K562 (cell line): ENCODE data around the gene CLK3. TPM values are rescaled to one million over a fixed set of nuclear protein-coding genes. Genes with fewer than 3 reads are reported as not detected.

Source experiments
- ATAC-seq: fragments of 200-7000 bp; cut with Tn5 transposase; 3 replicates; pipeline ENCODE4 v1.9.1; 2020; ENCODE audit warnings: moderate library complexity
- BruUV-seq: library from RNA; stranded (reverse); fragments of 400-500 nt; replicated peaks from 2 replicates; lab custom pipeline; 2021; lab: Mats Ljungman, UMichigan
- CTCF ChIA-PET: fragments of 300-600 bp; formaldehyde crosslinking; extraction: SDS; loops from one replicate; lab custom pipeline; 2021; ENCODE audit warnings: low intra/inter-chr PET ratio; lab: Yijun Ruan, JAX
- POLR2A ChIA-PET: fragments of 300-600, 350-650 bp; sonication (Branson Sonifier 250); formaldehyde crosslinking; extraction: SDS; loops from one replicate; lab custom pipeline; 2021; ENCODE audit warnings: antibody characterized with exemption, inconsistent platforms; lab: Yijun Ruan, JAX
- DNase-seq, 4 experiments: peaks; one replicate each; pipeline versions ENCODE4 v3.0.0 to v3.0.0-alpha.2; 2011 to 2018; ENCODE audit warnings: low spot score in 3 of 4, mixed read lengths in 3 of 4; ENCODE audit errors: extremely low read depth in 1 of 4
- FAIRE-seq: peaks from 2 replicates; lab custom pipeline; 2011; peaks lifted over from hg19 to GRCh38; lab: Jason Lieb, UNC
- H2AFZ ChIP-seq: 2 replicates; pipeline ENCODE4 v1.6.0; 2011; ENCODE audit warnings: low read depth, low read length, control low read depth, inconsistent platforms
- H3K27ac ChIP-seq: fragments of 200-600 bp; 3 replicates; pipeline ENCODE4 v1.8.0; 2011; ENCODE audit warnings: low read depth, mild to moderate bottlenecking, control low read depth, inconsistent platforms, low read length, moderate library complexity, mixed read lengths; ENCODE audit errors: extremely low read depth
- H3K27me3 ChIP-seq, 2 experiments: fragments of 300-600 bp in 1 of 2; 2 replicates in 1 of 2; 3 replicates in 1 of 2; pipeline versions ENCODE4 v1.6.0 to v1.8.0; 2011; ENCODE audit warnings: inconsistent platforms in 2 of 2, low read length in 2 of 2, mild to moderate bottlenecking in 1 of 2, mixed read lengths in 1 of 2, moderate library complexity in 1 of 2; ENCODE audit not compliant: control insufficient read depth in 2 of 2, insufficient read depth in 2 of 2
- H3K36me3 ChIP-seq: fragments of 300-600 bp; 3 replicates; pipeline ENCODE4 v1.8.0; 2011; ENCODE audit warnings: mild to moderate bottlenecking, low read length, inconsistent platforms; ENCODE audit not compliant: control insufficient read depth, insufficient read depth
- H3K4me1 ChIP-seq, 2 experiments: fragments of 200-600 bp in 1 of 2; replicated peaks in 1 of 2; 2 replicates in 1 of 2; 3 replicates in 1 of 2; pipeline versions ENCODE4 v1.5.1 to v1.8.0; 2011; ENCODE audit warnings: inconsistent platforms in 2 of 2, low read length in 2 of 2, mild to moderate bottlenecking in 1 of 2, mixed read lengths in 1 of 2, moderate library complexity in 1 of 2; ENCODE audit not compliant: control insufficient read depth in 2 of 2, insufficient read depth in 2 of 2
- H3K4me2 ChIP-seq: 2 replicates; pipeline ENCODE4 v1.6.1; 2011; ENCODE audit warnings: low read length, control low read depth, inconsistent platforms, mixed read lengths; ENCODE audit not compliant: insufficient read depth
- H3K4me3 ChIP-seq: fragments of 200-600 bp; sonication (generic), shearing (Covaris generic); 2 replicates; pipeline ENCODE4 v1.5.1; 2016; ENCODE audit warnings: control low read depth, inconsistent platforms
- H3K79me2 ChIP-seq: fragments of 200-600 bp; 3 replicates; pipeline ENCODE4 v1.8.0; 2011; ENCODE audit warnings: low read length, inconsistent platforms; ENCODE audit not compliant: control insufficient read depth, insufficient read depth
- H3K9ac ChIP-seq, 2 experiments: 2 replicates each; pipeline versions ENCODE4 v1.6.0 to v1.6.1; 2011; ENCODE audit warnings: low read depth in 2 of 2, low read length in 2 of 2, control low read depth in 1 of 2, inconsistent platforms in 1 of 2, mild to moderate bottlenecking in 1 of 2, mixed read lengths in 1 of 2; ENCODE audit not compliant: insufficient read depth in 1 of 2
- H3K9me1 ChIP-seq: one replicate; pipeline ENCODE4 v1.6.0; 2011; ENCODE audit warnings: inconsistent platforms, mild to moderate bottlenecking, low read length, moderate library complexity; ENCODE audit not compliant: control insufficient read depth, insufficient read depth
- H3K9me3 ChIP-seq: replicated peaks from 2 replicates; pipeline ENCODE4 v1.5.1; 2011; ENCODE audit warnings: low read depth, low read length, inconsistent platforms; ENCODE audit not compliant: control insufficient read depth, insufficient read depth
- H4K20me1 ChIP-seq: replicated peaks from 2 replicates; pipeline ENCODE4 v1.6.1; 2011; ENCODE audit warnings: low read length, inconsistent platforms, mixed read lengths; ENCODE audit not compliant: control insufficient read depth, insufficient read depth
- CEBPG ChIP-seq, 3 experiments: fragments of 200-800 bp in 1 of 3; sonication (Bioruptor generic) in 1 of 3; sonication (generic) in 1 of 3; formaldehyde crosslinking in 1 of 3; IDR thresholded peaks in 2 of 3; conservative IDR thresholded peaks in 1 of 3; 2 replicates each; pipeline versions ENCODE4 v1.6.1 to v1.8.0; 2016 to 2022; ENCODE audit warnings: missing compliant biosample characterization in 2 of 3, missing genetic modification characterization in 2 of 3, mild to moderate bottlenecking in 1 of 3, missing genetic modification reagents in 1 of 3
- GATAD2A ChIP-seq: fragments of 450-650 bp; IDR thresholded peaks from 2 replicates; pipeline ENCODE4 v1.6.1; 2017
- HNRNPUL1 ChIP-seq: fragments of 200-400 bp; formaldehyde crosslinking; IDR thresholded peaks from 2 replicates; pipeline ENCODE4 v1.6.1; 2017; ENCODE audit warnings: low read length
- JUNB ChIP-seq: fragments of 450-650 bp; formaldehyde crosslinking; conservative IDR thresholded peaks from 2 replicates; pipeline ENCODE4 v1.4.0; 2020; ENCODE audit warnings: mild to moderate bottlenecking
- XRCC3 ChIP-seq: fragments of 450-650 bp; IDR thresholded peaks from 2 replicates; pipeline ENCODE4 v1.6.1; 2017; ENCODE audit warnings: mild to moderate bottlenecking, moderate library complexity
- XRCC5 ChIP-seq: fragments of 200-400 bp; formaldehyde crosslinking; IDR thresholded peaks from 2 replicates; pipeline ENCODE4 v1.6.1; 2017; ENCODE audit warnings: low read depth, mild to moderate bottlenecking, low read length
- WGBS: fragments of 100-300 bp; shearing (Covaris generic); methylation state at CpG from one replicate; pipeline ENCODE4 v1.1.6; 2016; ENCODE audit warnings: low coverage, mixed read lengths; ENCODE audit not compliant: insufficient coverage; ENCODE audit errors: missing lambda C conversion rate; 5-methylcytosine and 5-hydroxymethylcytosine counted together
- in situ Hi-C: fragments of 300-500 bp; cut with MboI; formaldehyde crosslinking; loops from 4 replicates; pipeline ENCODE4 v1.15.0; 2018; ENCODE audit warnings: inconsistent platforms, mixed read lengths
- intact Hi-C: fragments of 100-400 bp; cut with micrococcal nuclease; formaldehyde crosslinking; loops from 2 replicates; pipeline ENCODE4 v1.14.2; 2022
- polyA plus RNA-seq, 8 experiments: library from polyadenylated mRNA; depleted of rRNA in 4 of 8; stranded (reverse) in 5 of 8; unstranded in 3 of 8; fragments of >200 nt; fragmentation: Nextera tagmentation in 2 of 8; fragmentation: Illumina TruSeq in 1 of 8; extraction: Ambion mirVana in 2 of 8; extraction: Trizol in 1 of 8; gene quantifications; 2 replicates each; pipeline versions ENCODE4 v1.2.1 to v1.2.3, GENCODE V29; 2011 to 2014; ENCODE audit warnings: inconsistent platforms in 1 of 8, missing spikeins in 1 of 8
- total RNA-seq, 7 experiments: library from RNA; depleted of rRNA in 6 of 7; stranded (reverse); fragments of >200 nt in 6 of 7; fragmentation: Illumina TruSeq in 2 of 7; extraction: Trizol in 2 of 7; gene quantifications; 2 replicates each; pipeline versions ENCODE4 v1.2.1 to v1.2.3, GENCODE V29; 2011 to 2021; ENCODE audit warnings: low replicate concordance in 1 of 7
- TF ChIP-seq, protein P1 (sequence below): fragments of 250-450 bp; sonication (Bioruptor Pico); IDR thresholded peaks from 2 replicates; pipeline ENCODE4 v1.5.1; 2021; ENCODE audit warnings: mild to moderate bottlenecking

CLK3 gene
- total and polyA plus RNA-seq, 9 of the 15 experiments (the other 6 are each of a cell fraction or from before 2014, with no cell fraction given) = 1.2 to 95.2 (median 51.7) TPM

DNA sequence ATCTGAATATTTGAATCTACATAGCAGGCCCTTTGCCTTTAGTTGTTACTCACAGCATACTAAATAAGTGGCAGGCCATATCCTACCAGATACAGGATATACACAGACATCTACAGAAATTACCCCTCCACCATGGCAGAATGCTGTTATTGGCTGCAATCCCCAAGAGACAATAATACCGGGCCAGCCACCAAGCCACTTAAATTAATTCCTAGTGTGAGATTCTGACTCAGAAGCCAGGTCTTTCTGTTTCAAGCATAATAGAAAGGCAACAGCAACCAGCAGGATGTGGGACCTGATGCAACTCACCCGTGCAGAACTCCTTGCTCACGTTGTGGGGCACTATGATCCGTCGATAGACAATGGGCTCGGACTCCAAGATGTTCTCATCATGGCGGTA lies 39.8 kb downstream of the CLK3 start:
- no peaks in the 10 kb centered on the region for H3K9me3 ChIP-seq
- no peaks in the 10 kb centered on the region for H3K27me3 ChIP-seq
- 94% methylated on average over 7 of the region's 7 CpGs for WGBS
- ChIA-PET CTCF (no interaction called here), POLR2A (no interaction called here)
- no peaks in the 10 kb centered on the region; the same call in 2 of the 3 replicates for H3K79me2 ChIP-seq
- no peak overlapping the region for H3K27ac ChIP-seq
- BruUV-seq = no TSS peak
- H2AFZ ChIP-seq = no peak overlapping the region
- no peaks in the 10 kb centered on the region for H3K9me1 ChIP-seq
- ATAC-seq = no peak
- no peak overlapping the region for H3K4me2 ChIP-seq
- no peak overlapping the region for H3K4me3 ChIP-seq
- DNase-seq = no peak
- 0 out of 2 replicates have a peak, but pooled peaks cover 6% of the 10 kb centered on the region for H4K20me1 ChIP-seq
- H3K4me1 ChIP-seq = peaks cover 0 to 5% of the 10 kb centered on the region in 2 experiments; a peak in 1 of 5 replicates
- no peak for FAIRE-seq
- H3K9ac ChIP-seq = no peak overlapping the region
- H3K36me3 ChIP-seq = peaks cover 19% of the 10 kb centered on the region; the same call in 2 of the 3 replicates
- in situ Hi-C loops (no loop called here), intact Hi-C loops (no loop called here)
- TF ChIP-seq HNRNPUL1 (no peak), JUNB (CRISPR knock-in tag) (no peak), CEBPG (CRISPR knock-in tag; IDR thresholded peaks at IDR 0.05) (no peak), CEBPG (tag; conservative IDR thresholded peaks at IDR 0.05 in 1 of 2, IDR thresholded peaks at IDR 0.05 in 1 of 2) (no peak), GATAD2A (no peak), XRCC3 (no peak), XRCC5 (no peak)
- TF ChIP-seq, protein P1, sequence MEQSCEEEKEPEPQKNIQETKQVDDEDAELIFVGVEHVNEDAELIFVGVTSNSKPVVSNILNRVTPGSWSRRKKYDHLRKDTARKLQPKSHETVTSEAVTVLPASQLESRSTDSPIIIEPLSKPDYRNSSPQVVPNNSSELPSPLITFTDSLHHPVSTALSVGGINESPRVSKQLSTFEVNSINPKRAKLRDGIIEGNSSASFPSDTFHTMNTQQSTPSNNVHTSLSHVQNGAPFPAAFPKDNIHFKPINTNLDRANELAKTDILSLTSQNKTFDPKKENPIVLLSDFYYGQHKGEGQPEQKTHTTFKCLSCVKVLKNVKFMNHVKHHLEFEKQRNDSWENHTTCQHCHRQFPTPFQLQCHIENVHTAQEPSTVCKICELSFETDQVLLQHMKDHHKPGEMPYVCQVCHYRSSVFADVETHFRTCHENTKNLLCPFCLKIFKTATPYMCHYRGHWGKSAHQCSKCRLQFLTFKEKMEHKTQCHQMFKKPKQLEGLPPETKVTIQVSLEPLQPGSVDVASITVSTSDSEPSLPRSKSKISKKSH (CRISPR knock-in tag) = no peak
